HEK293 (cell line): ENCODE results near the gene POU5F1.

Experiments
- BCL11B ChIP-seq: fragments of 450-650 bp; formaldehyde crosslinking; IDR thresholded peaks from 2 replicates; pipeline ENCODE4 v1.5.1; 2016; ENCODE audit warnings: low read depth, missing biosample characterization, missing genetic modification characterization
- GFI1B ChIP-seq: fragments of 450-650 bp; formaldehyde crosslinking; IDR thresholded peaks from 2 replicates; pipeline ENCODE4 v1.5.1; 2016; ENCODE audit warnings: missing biosample characterization, missing genetic modification characterization
- HOXC10 ChIP-seq: sonication (generic); formaldehyde crosslinking; IDR thresholded peaks from 2 replicates; pipeline ENCODE4 v1.8.1; 2023; ENCODE audit warnings: mild to moderate bottlenecking, missing genetic modification reagents
- KLF8 ChIP-seq: fragments of 450-650 bp; formaldehyde crosslinking; IDR thresholded peaks from 2 replicates; pipeline ENCODE4 v1.5.1; 2016; ENCODE audit warnings: missing biosample characterization, missing genetic modification characterization
- OSR2 ChIP-seq: fragments of 450-650 bp; formaldehyde crosslinking; IDR thresholded peaks from 2 replicates; pipeline ENCODE4 v1.5.1; 2016; ENCODE audit warnings: missing biosample characterization, missing genetic modification characterization
- SP3 ChIP-seq: fragments of 450-650 bp; formaldehyde crosslinking; IDR thresholded peaks from 2 replicates; pipeline ENCODE4 v1.5.1; 2016; ENCODE audit warnings: missing biosample characterization, missing genetic modification characterization
- SP7 ChIP-seq: fragments of 450-650 bp; formaldehyde crosslinking; IDR thresholded peaks from 2 replicates; pipeline ENCODE4 v1.5.1; 2016; ENCODE audit warnings: missing biosample characterization, missing genetic modification characterization
- ZBTB1 ChIP-seq: fragments of 450-650 bp; formaldehyde crosslinking; IDR thresholded peaks from 2 replicates; pipeline ENCODE4 v1.5.1; 2016; ENCODE audit warnings: missing biosample characterization, missing genetic modification characterization
- ZBTB7A ChIP-seq: fragments of 450-650 bp; formaldehyde crosslinking; IDR thresholded peaks from 2 replicates; pipeline ENCODE4 v1.5.1; 2016; ENCODE audit warnings: low read depth, missing biosample characterization, missing genetic modification characterization
- ZNF132 ChIP-seq: fragments of 450-650 bp; formaldehyde crosslinking; IDR thresholded peaks from 2 replicates; pipeline ENCODE4 v1.5.1; 2017; ENCODE audit warnings: missing biosample characterization, missing genetic modification characterization, borderline replicate concordance
- ZNF133 ChIP-seq: fragments of 450-650 bp; formaldehyde crosslinking; IDR thresholded peaks from 2 replicates; pipeline ENCODE4 v1.5.1; 2016; ENCODE audit warnings: missing biosample characterization, missing genetic modification characterization
- ZNF157 ChIP-seq: fragments of 450-650 bp; formaldehyde crosslinking; IDR thresholded peaks from 2 replicates; pipeline ENCODE4 v1.5.1; 2016; ENCODE audit warnings: missing biosample characterization, missing genetic modification characterization
- ZNF16 ChIP-seq: fragments of 450-650 bp; formaldehyde crosslinking; IDR thresholded peaks from 2 replicates; pipeline ENCODE4 v1.5.1; 2016; ENCODE audit warnings: low read depth, missing biosample characterization, missing genetic modification characterization
- ZNF202 ChIP-seq: fragments of 450-650 bp; formaldehyde crosslinking; IDR thresholded peaks from 2 replicates; pipeline ENCODE4 v1.5.1; 2016; ENCODE audit warnings: missing biosample characterization, missing genetic modification characterization, borderline replicate concordance
- ZNF571 ChIP-seq: fragments of 450-650 bp; formaldehyde crosslinking; IDR thresholded peaks from 2 replicates; pipeline ENCODE4 v1.5.0; 2017; ENCODE audit warnings: missing biosample characterization, missing genetic modification characterization
- ZNF600 ChIP-seq: fragments of 450-650 bp; formaldehyde crosslinking; IDR thresholded peaks from 2 replicates; pipeline ENCODE4 v1.5.1; 2016; ENCODE audit warnings: missing biosample characterization, missing genetic modification characterization
- ZNF707 ChIP-seq: fragments of 450-650 bp; formaldehyde crosslinking; IDR thresholded peaks from 2 replicates; pipeline ENCODE4 v1.5.1; 2016; ENCODE audit warnings: missing biosample characterization, missing genetic modification characterization
- ZNF843 ChIP-seq: fragments of 450-650 bp; formaldehyde crosslinking; IDR thresholded peaks from 2 replicates; pipeline ENCODE4 v1.5.1; 2016; ENCODE audit warnings: missing biosample characterization, missing genetic modification characterization
- ZSCAN23 ChIP-seq: fragments of 450-650 bp; formaldehyde crosslinking; IDR thresholded peaks from 2 replicates; pipeline ENCODE4 v1.5.1; 2016; ENCODE audit warnings: missing biosample characterization, missing genetic modification characterization
- TF ChIP-seq, protein P1 (sequence below): fragments of 450-650 bp; formaldehyde crosslinking; IDR thresholded peaks from 2 replicates; pipeline ENCODE4 v1.5.1; 2017; ENCODE audit warnings: missing biosample characterization, missing genetic modification characterization
- TF ChIP-seq, protein P2 (sequence below): fragments of 450-650 bp; formaldehyde crosslinking; IDR thresholded peaks from 2 replicates; pipeline ENCODE4 v1.5.1; 2016; ENCODE audit warnings: missing biosample characterization, missing genetic modification characterization
- TF ChIP-seq, protein P3 (sequence below): fragments of 450-650 bp; formaldehyde crosslinking; IDR thresholded peaks from 2 replicates; pipeline ENCODE4 v1.5.1; 2016; ENCODE audit warnings: missing biosample characterization, missing genetic modification characterization
- TF ChIP-seq, protein P4 (sequence below): fragments of 450-650 bp; formaldehyde crosslinking; IDR thresholded peaks from 2 replicates; pipeline ENCODE4 v1.5.1; 2016; ENCODE audit warnings: missing biosample characterization, missing genetic modification characterization
- TF ChIP-seq, protein P5 (sequence below): fragments of 450-650 bp; formaldehyde crosslinking; IDR thresholded peaks from 2 replicates; pipeline ENCODE4 v1.5.1; 2016; ENCODE audit warnings: missing biosample characterization, missing genetic modification characterization
- TF ChIP-seq, protein P6 (sequence below): fragments of 450-650 bp; formaldehyde crosslinking; IDR thresholded peaks from 2 replicates; pipeline ENCODE4 v1.5.1; 2016; ENCODE audit warnings: missing biosample characterization, missing genetic modification characterization
- TF ChIP-seq, protein P7 (sequence below): fragments of 450-650 bp; formaldehyde crosslinking; IDR thresholded peaks from 2 replicates; pipeline ENCODE4 v1.5.1; 2016; ENCODE audit warnings: missing biosample characterization, missing genetic modification characterization

Gene POU5F1

DNA sequence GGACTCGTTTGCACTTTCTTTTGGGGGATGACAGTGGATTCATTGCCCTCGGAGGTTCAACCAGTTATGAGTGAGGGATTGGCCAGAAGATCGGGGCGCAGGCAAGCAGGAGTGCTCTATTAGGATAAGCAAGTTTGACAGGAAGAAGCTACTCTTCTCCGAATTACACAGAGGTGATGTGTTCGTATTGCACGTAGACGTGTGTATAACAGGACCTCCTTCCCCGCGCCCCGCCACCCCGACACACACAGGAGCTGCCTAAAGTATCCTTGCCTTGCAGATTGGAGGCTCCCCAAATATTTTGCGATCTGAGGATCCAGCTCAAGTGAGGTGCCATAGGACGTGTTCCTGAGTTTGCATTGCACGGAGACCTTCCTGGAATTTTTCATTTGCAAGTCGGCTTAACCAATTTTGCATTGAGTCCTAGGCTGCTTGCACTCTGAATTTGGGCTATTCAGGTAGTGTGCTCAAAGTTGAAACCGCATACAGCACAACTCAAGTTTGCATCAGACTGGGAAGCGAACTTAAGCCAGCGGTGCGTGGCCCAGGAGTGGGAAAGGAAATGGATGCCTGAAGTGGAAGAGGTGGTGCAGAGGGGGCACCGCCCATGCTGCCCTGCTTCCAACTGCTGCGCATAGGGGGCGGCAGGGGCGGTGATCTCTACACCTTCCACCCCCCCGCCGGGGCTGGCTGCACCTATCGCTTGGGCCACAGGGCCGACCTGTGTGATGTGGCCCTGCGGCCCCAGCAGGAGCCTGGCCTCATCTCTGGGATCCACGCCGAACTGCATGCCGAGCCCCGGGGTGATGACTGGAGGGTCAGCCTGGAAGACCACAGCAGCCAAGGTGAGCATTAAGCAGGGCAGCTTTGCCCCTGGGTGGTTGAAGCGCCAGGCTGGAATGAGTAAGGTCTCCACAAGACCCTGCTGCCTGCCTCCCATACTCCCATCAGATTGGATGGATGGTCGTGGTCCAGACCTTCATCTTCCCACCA, 11.3 kb downstream of the POU5F1 start (continued):
- TF ChIP-seq, protein P1, sequence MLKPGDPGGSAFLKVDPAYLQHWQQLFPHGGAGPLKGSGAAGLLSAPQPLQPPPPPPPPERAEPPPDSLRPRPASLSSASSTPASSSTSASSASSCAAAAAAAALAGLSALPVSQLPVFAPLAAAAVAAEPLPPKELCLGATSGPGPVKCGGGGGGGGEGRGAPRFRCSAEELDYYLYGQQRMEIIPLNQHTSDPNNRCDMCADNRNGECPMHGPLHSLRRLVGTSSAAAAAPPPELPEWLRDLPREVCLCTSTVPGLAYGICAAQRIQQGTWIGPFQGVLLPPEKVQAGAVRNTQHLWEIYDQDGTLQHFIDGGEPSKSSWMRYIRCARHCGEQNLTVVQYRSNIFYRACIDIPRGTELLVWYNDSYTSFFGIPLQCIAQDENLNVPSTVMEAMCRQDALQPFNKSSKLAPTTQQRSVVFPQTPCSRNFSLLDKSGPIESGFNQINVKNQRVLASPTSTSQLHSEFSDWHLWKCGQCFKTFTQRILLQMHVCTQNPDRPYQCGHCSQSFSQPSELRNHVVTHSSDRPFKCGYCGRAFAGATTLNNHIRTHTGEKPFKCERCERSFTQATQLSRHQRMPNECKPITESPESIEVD (tag by site-specific recombination) = no peak
- TF ChIP-seq OSR2 (tag by site-specific recombination) (no peak), ZBTB7A (tag by site-specific recombination) (no peak; the same call in 1 of the 2 replicates), SP7 (tag by site-specific recombination) (no peak), SP3 (peak; percentile 86), ZBTB1 (tag by site-specific recombination) (no peak), ZSCAN23 (tag by site-specific recombination) (no peak), ZNF843 (no peak), ZNF133 (no peak), BCL11B (tag by site-specific recombination) (no peak), ZNF132 (tag by site-specific recombination) (no peak), ZNF202 (tag by site-specific recombination) (no peak), ZNF16 (no peak), KLF8 (peak; percentile 57; the same call in 1 of the 2 replicates), ZNF571 (tag by site-specific recombination) (no peak), ZNF600 (tag by site-specific recombination) (no peak), HOXC10 (no peak), GFI1B (tag by site-specific recombination) (no peak), ZNF707 (no peak), ZNF157 (no peak)
- TF ChIP-seq, protein P2, sequence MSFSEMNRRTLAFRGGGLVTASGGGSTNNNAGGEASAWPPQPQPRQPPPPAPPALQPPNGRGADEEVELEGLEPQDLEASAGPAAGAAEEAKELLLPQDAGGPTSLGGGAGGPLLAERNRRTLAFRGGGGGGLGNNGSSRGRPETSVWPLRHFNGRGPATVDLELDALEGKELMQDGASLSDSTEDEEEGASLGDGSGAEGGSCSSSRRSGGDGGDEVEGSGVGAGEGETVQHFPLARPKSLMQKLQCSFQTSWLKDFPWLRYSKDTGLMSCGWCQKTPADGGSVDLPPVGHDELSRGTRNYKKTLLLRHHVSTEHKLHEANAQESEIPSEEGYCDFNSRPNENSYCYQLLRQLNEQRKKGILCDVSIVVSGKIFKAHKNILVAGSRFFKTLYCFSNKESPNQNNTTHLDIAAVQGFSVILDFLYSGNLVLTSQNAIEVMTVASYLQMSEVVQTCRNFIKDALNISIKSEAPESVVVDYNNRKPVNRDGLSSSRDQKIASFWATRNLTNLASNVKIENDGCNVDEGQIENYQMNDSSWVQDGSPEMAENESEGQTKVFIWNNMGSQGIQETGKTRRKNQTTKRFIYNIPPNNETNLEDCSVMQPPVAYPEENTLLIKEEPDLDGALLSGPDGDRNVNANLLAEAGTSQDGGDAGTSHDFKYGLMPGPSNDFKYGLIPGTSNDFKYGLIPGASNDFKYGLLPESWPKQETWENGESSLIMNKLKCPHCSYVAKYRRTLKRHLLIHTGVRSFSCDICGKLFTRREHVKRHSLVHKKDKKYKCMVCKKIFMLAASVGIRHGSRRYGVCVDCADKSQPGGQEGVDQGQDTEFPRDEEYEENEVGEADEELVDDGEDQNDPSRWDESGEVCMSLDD = no peak
- TF ChIP-seq, protein P3, sequence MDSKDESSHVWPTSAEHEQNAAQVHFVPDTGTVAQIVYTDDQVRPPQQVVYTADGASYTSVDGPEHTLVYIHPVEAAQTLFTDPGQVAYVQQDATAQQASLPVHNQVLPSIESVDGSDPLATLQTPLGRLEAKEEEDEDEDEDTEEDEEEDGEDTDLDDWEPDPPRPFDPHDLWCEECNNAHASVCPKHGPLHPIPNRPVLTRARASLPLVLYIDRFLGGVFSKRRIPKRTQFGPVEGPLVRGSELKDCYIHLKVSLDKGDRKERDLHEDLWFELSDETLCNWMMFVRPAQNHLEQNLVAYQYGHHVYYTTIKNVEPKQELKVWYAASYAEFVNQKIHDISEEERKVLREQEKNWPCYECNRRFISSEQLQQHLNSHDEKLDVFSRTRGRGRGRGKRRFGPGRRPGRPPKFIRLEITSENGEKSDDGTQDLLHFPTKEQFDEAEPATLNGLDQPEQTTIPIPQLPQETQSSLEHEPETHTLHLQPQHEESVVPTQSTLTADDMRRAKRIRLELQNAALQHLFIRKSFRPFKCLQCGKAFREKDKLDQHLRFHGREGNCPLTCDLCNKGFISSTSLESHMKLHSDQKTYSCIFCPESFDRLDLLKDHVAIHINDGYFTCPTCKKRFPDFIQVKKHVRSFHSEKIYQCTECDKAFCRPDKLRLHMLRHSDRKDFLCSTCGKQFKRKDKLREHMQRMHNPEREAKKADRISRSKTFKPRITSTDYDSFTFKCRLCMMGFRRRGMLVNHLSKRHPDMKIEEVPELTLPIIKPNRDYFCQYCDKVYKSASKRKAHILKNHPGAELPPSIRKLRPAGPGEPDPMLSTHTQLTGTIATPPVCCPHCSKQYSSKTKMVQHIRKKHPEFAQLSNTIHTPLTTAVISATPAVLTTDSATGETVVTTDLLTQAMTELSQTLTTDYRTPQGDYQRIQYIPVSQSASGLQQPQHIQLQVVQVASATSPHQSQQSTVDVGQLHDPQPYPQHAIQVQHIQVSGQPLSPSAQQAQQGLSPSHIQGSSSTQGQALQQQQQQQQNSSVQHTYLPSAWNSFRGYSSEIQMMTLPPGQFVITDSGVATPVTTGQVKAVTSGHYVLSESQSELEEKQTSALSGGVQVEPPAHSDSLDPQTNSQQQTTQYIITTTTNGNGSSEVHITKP (tag by site-specific recombination) = peak; percentile 56
- TF ChIP-seq, protein P4, sequence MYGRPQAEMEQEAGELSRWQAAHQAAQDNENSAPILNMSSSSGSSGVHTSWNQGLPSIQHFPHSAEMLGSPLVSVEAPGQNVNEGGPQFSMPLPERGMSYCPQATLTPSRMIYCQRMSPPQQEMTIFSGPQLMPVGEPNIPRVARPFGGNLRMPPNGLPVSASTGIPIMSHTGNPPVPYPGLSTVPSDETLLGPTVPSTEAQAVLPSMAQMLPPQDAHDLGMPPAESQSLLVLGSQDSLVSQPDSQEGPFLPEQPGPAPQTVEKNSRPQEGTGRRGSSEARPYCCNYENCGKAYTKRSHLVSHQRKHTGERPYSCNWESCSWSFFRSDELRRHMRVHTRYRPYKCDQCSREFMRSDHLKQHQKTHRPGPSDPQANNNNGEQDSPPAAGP (tag by site-specific recombination) = 0 out of 2 replicates have a peak, but pooled peaks have one; percentile 17
- TF ChIP-seq, protein P5, sequence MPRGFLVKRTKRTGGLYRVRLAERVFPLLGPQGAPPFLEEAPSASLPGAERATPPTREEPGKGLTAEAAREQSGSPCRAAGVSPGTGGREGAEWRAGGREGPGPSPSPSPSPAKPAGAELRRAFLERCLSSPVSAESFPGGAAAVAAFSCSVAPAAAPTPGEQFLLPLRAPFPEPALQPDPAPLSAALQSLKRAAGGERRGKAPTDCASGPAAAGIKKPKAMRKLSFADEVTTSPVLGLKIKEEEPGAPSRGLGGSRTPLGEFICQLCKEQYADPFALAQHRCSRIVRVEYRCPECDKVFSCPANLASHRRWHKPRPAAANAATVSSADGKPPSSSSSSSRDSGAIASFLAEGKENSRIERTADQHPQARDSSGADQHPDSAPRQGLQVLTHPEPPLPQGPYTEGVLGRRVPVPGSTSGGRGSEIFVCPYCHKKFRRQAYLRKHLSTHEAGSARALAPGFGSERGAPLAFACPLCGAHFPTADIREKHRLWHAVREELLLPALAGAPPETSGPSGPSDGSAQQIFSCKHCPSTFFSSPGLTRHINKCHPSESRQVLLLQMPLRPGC = no peak
- TF ChIP-seq, protein P6, sequence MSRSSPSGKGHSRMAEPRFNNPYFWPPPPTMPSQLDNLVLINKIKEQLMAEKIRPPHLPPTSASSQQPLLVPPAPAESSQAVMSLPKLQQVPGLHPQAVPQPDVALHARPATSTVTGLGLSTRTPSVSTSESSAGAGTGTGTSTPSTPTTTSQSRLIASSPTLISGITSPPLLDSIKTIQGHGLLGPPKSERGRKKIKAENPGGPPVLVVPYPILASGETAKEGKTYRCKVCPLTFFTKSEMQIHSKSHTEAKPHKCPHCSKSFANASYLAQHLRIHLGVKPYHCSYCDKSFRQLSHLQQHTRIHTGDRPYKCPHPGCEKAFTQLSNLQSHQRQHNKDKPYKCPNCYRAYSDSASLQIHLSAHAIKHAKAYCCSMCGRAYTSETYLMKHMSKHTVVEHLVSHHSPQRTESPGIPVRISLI (tag by site-specific recombination) = no peak
- TF ChIP-seq, protein P7, sequence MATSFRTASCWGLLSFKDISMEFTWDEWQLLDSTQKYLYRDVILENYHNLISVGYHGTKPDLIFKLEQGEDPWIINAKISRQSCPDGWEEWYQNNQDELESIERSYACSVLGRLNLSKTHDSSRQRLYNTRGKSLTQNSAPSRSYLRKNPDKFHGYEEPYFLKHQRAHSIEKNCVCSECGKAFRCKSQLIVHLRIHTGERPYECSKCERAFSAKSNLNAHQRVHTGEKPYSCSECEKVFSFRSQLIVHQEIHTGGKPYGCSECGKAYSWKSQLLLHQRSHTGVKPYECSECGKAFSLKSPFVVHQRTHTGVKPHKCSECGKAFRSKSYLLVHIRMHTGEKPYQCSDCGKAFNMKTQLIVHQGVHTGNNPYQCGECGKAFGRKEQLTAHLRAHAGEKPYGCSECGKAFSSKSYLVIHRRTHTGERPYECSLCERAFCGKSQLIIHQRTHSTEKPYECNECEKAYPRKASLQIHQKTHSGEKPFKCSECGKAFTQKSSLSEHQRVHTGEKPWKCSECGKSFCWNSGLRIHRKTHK (tag by site-specific recombination) = no peak
